ENCODE measurements around the gene UGT2A1. TPM values are rescaled to one million over a fixed set of nuclear protein-coding genes. Genes with fewer than 3 reads are reported as not detected.
"Not testable (repeated sequence)": the region's sequence is repeated elsewhere in the genome, so short reads cannot be mapped to it uniquely, and the experiment has no call there.

UGT2A1 gene
- total RNA-seq, 4 donors from 2014 or later: not detected

- Histone ChIP-seq H3K9me3 (no peaks in the 10 kb centered on the region), H3K27ac (no peak overlapping the region), H3K36me3 (no peaks in the 10 kb centered on the region), H3K4me1 (no peaks in the 10 kb centered on the region), H3K27me3 (no peaks in the 10 kb centered on the region), H3K4me3 (replicated peaks in 1 of 3) (no peak overlapping the region)
- WGBS, 2 donors: 75% methylated on average over 4 of the region's 4 CpGs
- intact Hi-C loops (cut with DNase I): no loop called here
- no peak for DNase-seq
- TF ChIP-seq POLR2A (IDR thresholded peaks at IDR 0.05) (no peak), CTCF (IDR thresholded peaks at IDR 0.05) (no peak)
These were observed 31.8 kb upstream of the UGT2A1 start for GRCh38 chr4:69684804-69685203.

GRCh38 chr4:69668680-69669079, 15.6 kb upstream of the UGT2A1 start:
- DNase-seq: no peak
- H3K4me1 ChIP-seq: no peaks in the 10 kb centered on the region
- H3K27me3 ChIP-seq: no peaks in the 10 kb centered on the region
- TF ChIP-seq POLR2A (IDR thresholded peaks at IDR 0.05) (no peak), CTCF (IDR thresholded peaks at IDR 0.05) (no peak)
- H3K27ac ChIP-seq: no peak overlapping the region
- no peaks in the 10 kb centered on the region for H3K9me3 ChIP-seq
- intact Hi-C loops (cut with DNase I): no loop called here
- no peaks in the 10 kb centered on the region for H3K36me3 ChIP-seq
- no peak overlapping the region for H3K4me3 ChIP-seq (replicated peaks in 1 of 3)

- intact Hi-C loops (cut with DNase I); H3K4me1 ChIP-seq; H3K36me3 ChIP-seq; H3K4me3 ChIP-seq (replicated peaks in 1 of 3); H3K27me3 ChIP-seq; DNase-seq; H3K9me3 ChIP-seq; H3K27ac ChIP-seq: not testable (repeated sequence)
- 85 to 88% methylated on average over 18 to 19 of the region's 22 CpGs for WGBS, 2 donors
These were observed 11.0 kb upstream of the UGT2A1 start for GRCh38 chr4:69664009-69664408.

- H3K27ac ChIP-seq; H3K36me3 ChIP-seq; H3K4me1 ChIP-seq; DNase-seq; H3K4me3 ChIP-seq (replicated peaks in 1 of 3); H3K9me3 ChIP-seq; H3K27me3 ChIP-seq; intact Hi-C loops (cut with DNase I): not testable (repeated sequence)
- 70 to 72% methylated on average over 4 of the region's 4 CpGs for WGBS, 2 donors
These were observed 8.2 kb upstream of the UGT2A1 start for GRCh38 chr4:69661130-69661803.

- Histone ChIP-seq H3K4me3 (replicated peaks in 1 of 3) (no peak overlapping the region), H3K4me1 (no peaks in the 10 kb centered on the region), H3K27me3 (no peaks in the 10 kb centered on the region), H3K36me3 (no peaks in the 10 kb centered on the region), H3K9me3 (no peaks in the 10 kb centered on the region), H3K27ac (no peak overlapping the region)
- DNase-seq: no peak
- WGBS, 2 donors: 86% methylated on average over 11 of the region's 12 CpGs; no CpG with 5 or more reads in 1 of the 2 donors
- TF ChIP-seq CTCF (IDR thresholded peaks at IDR 0.05): no peak
- no peak for TF ChIP-seq POLR2A (IDR thresholded peaks at IDR 0.05)
- intact Hi-C loops (cut with DNase I): no loop called here
These were observed 5.1 kb upstream of the UGT2A1 start for GRCh38 chr4:69658133-69658532.

GRCh38 chr4:69656653-69657158, 3.7 kb upstream of the UGT2A1 start:
- no peak for TF ChIP-seq POLR2A (IDR thresholded peaks at IDR 0.05)
- no peak for TF ChIP-seq CTCF (IDR thresholded peaks at IDR 0.05)
- no peak for DNase-seq
- no peak overlapping the region for H3K27ac ChIP-seq
- no peaks in the 10 kb centered on the region for H3K27me3 ChIP-seq
- no peaks in the 10 kb centered on the region for H3K9me3 ChIP-seq
- H3K36me3 ChIP-seq: no peaks in the 10 kb centered on the region
- intact Hi-C loops (cut with DNase I): no loop called here
- H3K4me3 ChIP-seq (replicated peaks in 1 of 3): no peak overlapping the region
- WGBS, 2 donors: 58 to 71% methylated on average over 6 of the region's 6 CpGs
- no peaks in the 10 kb centered on the region for H3K4me1 ChIP-seq
